Metanephros (tissue), 1 donor: Measurements from ENCODE around the gene OR2D3. TPM values are rescaled to one million over a fixed set of nuclear protein-coding genes. Genes with fewer than 3 reads are reported as not detected.

ENCODE experiments used
- total RNA-seq: library from RNA; depleted of rRNA; stranded (reverse); fragments of >200 nt; gene quantifications from one replicate; pipeline ENCODE4 v1.2.3, GENCODE V29; 2014

OR2D3 gene
- total RNA-seq, result not detected

GRCh38 chr11:6920702-6921101, at the start of gene OR2D3:
TSS of gene OR2D3 (plus strand) at chr11:6921002. CDS start at chr11:6921002, 0 bp downstream.

GRCh38 chr11:6876325-6876724, 44.5 kb upstream of the OR2D3 start, which contains the start of gene OR10A4:
TSS of gene OR10A4 (plus strand) at chr11:6876625. CDS start at chr11:6876648, 23 bp downstream.

GRCh38 chr11:6892400-6892799, 28.4 kb upstream of the OR2D3 start, which contains the start of gene OR2D2:
TSS of gene OR2D2 (minus strand) at chr11:6892500. CDS start at chr11:6892500, 0 bp downstream.

GRCh38 chr11:6926208-6927029, 5.6 kb downstream of the OR2D3 start, which contains the start of gene ZNF215:
TSS of gene ZNF215 (plus strand) at chr11:6926426. CDS start at chr11:6932273, 5,847 bp downstream.

Other genes starting within 250 kb of the OR2D3 start
- gene MRPL17, start 237.7 kb upstream of the OR2D3 start, total RNA-seq, result 40.5 TPM
- 0.18 TPM for gene OR2AG2, start 149.0 kb upstream of the OR2D3 start, total RNA-seq
- not detected for gene OR2AG1, start 138.0 kb upstream of the OR2D3 start, total RNA-seq
- gene OR6A2, start 121.3 kb upstream of the OR2D3 start, total RNA-seq, result 0.41 TPM
- gene OR10A5, start 75.3 kb upstream of the OR2D3 start, total RNA-seq, result not detected
- gene OR10A2, start 57.9 kb upstream of the OR2D3 start, total RNA-seq, result not detected
- gene OR10A4, start 44.4 kb upstream of the OR2D3 start, total RNA-seq, result not detected
- gene OR2D2, start 28.5 kb upstream of the OR2D3 start, total RNA-seq, result 0.70 TPM
- gene ZNF215, start 5.4 kb downstream of the OR2D3 start, total RNA-seq, result 2.2 TPM
- 7.0 TPM for gene ZNF214, start 99.3 kb downstream of the OR2D3 start, total RNA-seq
- gene NLRP14, start 99.5 kb downstream of the OR2D3 start, total RNA-seq, result 0.99 TPM
- 0.64 TPM for gene RBMXL2, start 168.0 kb downstream of the OR2D3 start, total RNA-seq